H1 (cell line): Measurements from ENCODE around the gene LDLRAD4. TPM values are rescaled to one million over a fixed set of nuclear protein-coding genes. Genes with fewer than 3 reads are reported as not detected.

Experiments
- CTCF ChIA-PET: fragments of 300-600 bp; sonication (Branson Sonifier 250); formaldehyde crosslinking; loops from one replicate; lab custom pipeline; 2021; ENCODE audit not compliant: partially characterized antibody; lab: Charles Lee
- POLR2A ChIA-PET: fragments of 300-600 bp; sonication (Branson Sonifier 250); formaldehyde crosslinking; loops from one replicate; lab custom pipeline; 2021; ENCODE audit warnings: inconsistent platforms; ENCODE audit not compliant: partially characterized antibody; lab: Charles Lee
- DNase-seq, 2 experiments: peaks; one replicate each; pipeline versions ENCODE4 v3.0.0 to v3.0.0-alpha.2; 2010 to 2022; ENCODE audit warnings: low spot score in 2 of 2, low read depth in 1 of 2, mixed read lengths in 1 of 2
- FAIRE-seq: peaks from 2 replicates; lab custom pipeline; 2011; peaks lifted over from hg19 to GRCh38; lab: Jason Lieb, UNC
- H2AFZ ChIP-seq: 2 replicates; pipeline ENCODE4 v1.8.1; 2012; ENCODE audit warnings: low read length, inconsistent platforms
- H2AK5ac ChIP-seq: 2 replicates; pipeline ENCODE4 v1.6.1; 2013; ENCODE audit warnings: low read depth, low read length
- H2BK120ac ChIP-seq: replicated peaks from 2 replicates; pipeline ENCODE3; 2013; ENCODE audit warnings: low read depth, low read length, inconsistent platforms
- H2BK12ac ChIP-seq: 2 replicates; pipeline ENCODE4 v1.6.1; 2013; ENCODE audit warnings: low read depth, low read length
- H2BK15ac ChIP-seq: 2 replicates; pipeline ENCODE4 v1.6.1; 2013; ENCODE audit warnings: low read length
- H2BK20ac ChIP-seq: 2 replicates; pipeline ENCODE4 v1.6.1; 2013; ENCODE audit warnings: low read length
- H2BK5ac ChIP-seq: 2 replicates; pipeline ENCODE4 v1.6.1; 2013; ENCODE audit warnings: low read depth, low read length
- H3K14ac ChIP-seq: 2 replicates; pipeline ENCODE4 v1.6.1; 2013; ENCODE audit warnings: inconsistent platforms; ENCODE audit not compliant: insufficient read length
- H3K18ac ChIP-seq: 2 replicates; pipeline ENCODE4 v1.6.1; 2013; ENCODE audit warnings: low read length; ENCODE audit errors: extremely low read depth
- H3K23ac ChIP-seq: 2 replicates; pipeline ENCODE4 v1.6.1; 2013; ENCODE audit warnings: inconsistent platforms; ENCODE audit not compliant: insufficient read length
- H3K23me2 ChIP-seq: 2 replicates; pipeline ENCODE4 v1.6.1; 2013; ENCODE audit warnings: low read depth, low read length
- H3K27ac ChIP-seq: 2 replicates; pipeline ENCODE4 v1.6.1; 2011; ENCODE audit warnings: low read depth, low read length, inconsistent platforms
- H3K27me3 ChIP-seq, 4 experiments: replicated peaks in 1 of 4; 1 replicate in 1 of 4; 2 replicates in 3 of 4; pipeline versions ENCODE4 v1.6.1 to v1.8.1; 2011 to 2013; ENCODE audit warnings: low read length in 3 of 4, mild to moderate bottlenecking in 3 of 4, inconsistent platforms in 2 of 4, mixed read lengths in 2 of 4, moderate library complexity in 1 of 4; ENCODE audit not compliant: control insufficient read depth in 3 of 4, insufficient read depth in 3 of 4; ENCODE audit errors: extremely low read depth in 1 of 4
- H3K36me3 ChIP-seq, 4 experiments: 2 replicates each; pipeline versions ENCODE4 v1.6.1 to v1.8.1; 2011 to 2013; ENCODE audit warnings: mild to moderate bottlenecking in 4 of 4, low read length in 3 of 4, moderate library complexity in 2 of 4, control low read depth in 1 of 4, inconsistent platforms in 1 of 4; ENCODE audit not compliant: insufficient read depth in 4 of 4, control insufficient read depth in 2 of 4
- H3K4ac ChIP-seq: replicated peaks from 2 replicates; pipeline ENCODE3; 2013; ENCODE audit warnings: low read length, low read depth, mixed read lengths, inconsistent platforms; ENCODE audit not compliant: insufficient read length
- H3K4me1 ChIP-seq, 4 experiments: replicated peaks in 1 of 4; 1 replicate in 1 of 4; 2 replicates in 3 of 4; pipeline versions ENCODE4 v1.6.1 to v1.8.1; 2011 to 2013; ENCODE audit warnings: low read length in 3 of 4, inconsistent platforms in 2 of 4, mixed read lengths in 1 of 4; ENCODE audit not compliant: insufficient read depth in 4 of 4, control insufficient read depth in 3 of 4
- H3K4me2 ChIP-seq, 2 experiments: 2 replicates each; pipeline versions ENCODE4 v1.6.1 to v1.8.1; 2011 to 2013; ENCODE audit warnings: low read depth in 2 of 2, low read length in 2 of 2, control low read depth in 1 of 2, inconsistent platforms in 1 of 2, mild to moderate bottlenecking in 1 of 2; ENCODE audit not compliant: insufficient read depth in 1 of 2
- H3K4me3 ChIP-seq, 4 experiments: fragments of 200-600, 300-600 bp in 1 of 4; sonication (generic), shearing (Covaris generic), sonication (Bioruptor Twin) in 1 of 4; 2 replicates each; pipeline versions ENCODE4 v1.5.1 to v1.8.1; 2011 to 2016; ENCODE audit warnings: low read length in 4 of 4, low read depth in 3 of 4, control low read depth in 2 of 4, inconsistent platforms in 2 of 4, mild to moderate bottlenecking in 2 of 4, mixed read lengths in 1 of 4, moderate library complexity in 1 of 4; ENCODE audit not compliant: insufficient read depth in 2 of 4; ENCODE audit errors: extremely low read depth in 1 of 4
- H3K56ac ChIP-seq: replicated peaks from 2 replicates; pipeline ENCODE3; 2013; ENCODE audit warnings: low read depth, mild to moderate bottlenecking, mixed read lengths, low read length, inconsistent platforms; ENCODE audit not compliant: insufficient read length
- H3K79me1 ChIP-seq: 2 replicates; pipeline ENCODE4 v1.6.1; 2013; ENCODE audit warnings: low read depth, low read length, control low read depth
- H3K79me2 ChIP-seq, 2 experiments: 2 replicates each; pipeline versions ENCODE4 v1.6.1 to v1.8.1; 2012 to 2013; ENCODE audit warnings: low read length in 2 of 2, mild to moderate bottlenecking in 2 of 2, inconsistent platforms in 1 of 2; ENCODE audit not compliant: insufficient read depth in 2 of 2, control insufficient read depth in 1 of 2
- H3K9ac ChIP-seq, 4 experiments: replicated peaks in 1 of 4; 1 replicate in 1 of 4; 2 replicates in 3 of 4; pipeline versions ENCODE4 v1.6.1 to v1.8.1; 2011 to 2013; ENCODE audit warnings: low read depth in 3 of 4, low read length in 3 of 4, control low read depth in 2 of 4, mild to moderate bottlenecking in 2 of 4, moderate library complexity in 2 of 4, inconsistent platforms in 1 of 4; ENCODE audit errors: extremely low read depth in 1 of 4
- H3K9me3 ChIP-seq, 2 experiments: 2 replicates each; pipeline versions ENCODE4 v1.6.1 to v1.8.1; 2012 to 2013; ENCODE audit warnings: mild to moderate bottlenecking in 2 of 2, moderate library complexity in 2 of 2, control low read depth in 1 of 2, inconsistent platforms in 1 of 2, low read depth in 1 of 2, low read length in 1 of 2, mixed read lengths in 1 of 2; ENCODE audit not compliant: insufficient read depth in 2 of 2
- H4K20me1 ChIP-seq, 2 experiments: replicated peaks in 1 of 2; 2 replicates each; pipeline versions ENCODE3 to v1.8.1; 2011 to 2013; ENCODE audit warnings: inconsistent platforms in 2 of 2, low read length in 2 of 2, mild to moderate bottlenecking in 1 of 2; ENCODE audit not compliant: insufficient read depth in 2 of 2, control insufficient read depth in 1 of 2
- H4K5ac ChIP-seq: 2 replicates; pipeline ENCODE4 v1.6.1; 2013; ENCODE audit warnings: low read length, low read depth, mixed read lengths, inconsistent platforms; ENCODE audit not compliant: insufficient read length
- H4K8ac ChIP-seq: 2 replicates; pipeline ENCODE4 v1.8.0; 2013; ENCODE audit warnings: mild to moderate bottlenecking, moderate library complexity, low read length, inconsistent platforms; ENCODE audit not compliant: insufficient read depth; ENCODE audit errors: extremely low read depth
- H4K91ac ChIP-seq: replicated peaks from 2 replicates; pipeline ENCODE3; 2013; ENCODE audit warnings: low read length, mixed read lengths, inconsistent platforms; ENCODE audit not compliant: insufficient read length
- BCL11A ChIP-seq, 2 experiments: IDR thresholded peaks; one replicate each; pipeline ENCODE4 v1.6.1; 2011; ENCODE audit warnings: low read depth in 2 of 2, low read length in 2 of 2, mild to moderate bottlenecking in 2 of 2
- KDM1A ChIP-seq: fragments of 200-600, 300-600 bp; sonication (generic); IDR thresholded peaks from 2 replicates; pipeline ENCODE4 v1.7.1; 2016; ENCODE audit warnings: mild to moderate bottlenecking, low read length, borderline replicate concordance
- NANOG ChIP-seq: IDR thresholded peaks from 2 replicates; pipeline ENCODE4 v1.6.1; 2011; ENCODE audit warnings: low read length, low read depth, mild to moderate bottlenecking, inconsistent platforms; ENCODE audit not compliant: insufficient read depth, poor library complexity, severe bottlenecking
- RFX5 ChIP-seq: IDR thresholded peaks from 2 replicates; pipeline ENCODE4 v1.6.1; 2011; ENCODE audit warnings: low read depth, low read length, improper control_type of control experiment, borderline replicate concordance
- RNF2 ChIP-seq: fragments of 200-900, 300-1000 bp; sonication (generic); IDR thresholded peaks from 2 replicates; pipeline ENCODE4 v1.7.1; 2016; ENCODE audit warnings: borderline replicate concordance, low read depth, mild to moderate bottlenecking, antibody characterized with exemption, low read length; ENCODE audit not compliant: poor library complexity, severe bottlenecking; ENCODE audit errors: missing control alignments
- RXRA ChIP-seq: IDR thresholded peaks from 2 replicates; pipeline ENCODE4 v1.6.1; 2011; ENCODE audit warnings: low read depth, mild to moderate bottlenecking, low read length, moderate library complexity; ENCODE audit not compliant: insufficient read depth
- SP2 ChIP-seq: IDR thresholded peaks from 2 replicates; pipeline ENCODE4 v1.6.1; 2012; ENCODE audit warnings: mild to moderate bottlenecking, low read length, inconsistent platforms
- USF2 ChIP-seq: IDR thresholded peaks from 2 replicates; pipeline ENCODE4 v1.6.1; 2011; ENCODE audit warnings: low read length, improper control_type of control experiment
- WGBS, 2 experiments: shearing (Covaris generic) in 1 of 2; methylation state at CpG; one replicate each; pipeline versions ENCODE4 v1.1.6 to v1.1.7; 2013 to 2015; ENCODE audit warnings: low lambda C conversion rate in 2 of 2, mixed read lengths in 2 of 2, inconsistent platforms in 1 of 2, low coverage in 1 of 2, missing lambda C conversion rate in 1 of 2; ENCODE audit not compliant: insufficient replicate concordance in 2 of 2, insufficient coverage in 1 of 2, insufficient read length in 1 of 2; ENCODE audit errors: extremely low coverage in 1 of 2, missing lambda C conversion rate in 1 of 2; 5-methylcytosine and 5-hydroxymethylcytosine counted together
- polyA plus RNA-seq, 7 experiments: library from polyadenylated mRNA; depleted of rRNA in 3 of 7; stranded (reverse) in 5 of 7; unstranded in 2 of 7; fragments of >200 nt in 5 of 7; fragments of 200-250 nt in 2 of 7; gene quantifications; 1 replicate in 5 of 7; 2 replicates in 1 of 7; 4 replicates in 1 of 7; pipeline versions ENCODE4 v1.2.1 to v1.2.3, GENCODE V29; 2011 to 2013; ENCODE audit warnings: missing spikeins in 2 of 7, mixed read lengths in 2 of 7
- total RNA-seq: library from RNA; stranded (reverse); fragmentation: NEBNext Ultra II Directional; extraction: Animal tissue kit (Norgen Biotek cat#: 25700); gene quantifications from 2 replicates; pipeline ENCODE4 v1.2.1, GENCODE V29; 2021

Gene LDLRAD4
- total and polyA plus RNA-seq, 2 of the 8 experiments (the other 6 are each of a cell fraction or from before 2014, with no cell fraction given): 0.77 to 1.4 TPM

GRCh38 chr18:13587937-13588336 lies 369.4 kb downstream of the LDLRAD4 start:
- Histone ChIP-seq H3K4me1 (no peaks in the 10 kb centered on the region; a peak in 1 of 7 replicates), H3K79me2 (no peaks in the 10 kb centered on the region), H4K8ac (no peak overlapping the region), H3K23me2 (peaks cover 1% of the 10 kb centered on the region; the same call in 1 of the 2 replicates), H3K56ac (no peak overlapping the region), H2AK5ac (no peak overlapping the region), H2BK12ac (no peak overlapping the region), H3K36me3 (no peaks in the 10 kb centered on the region), H2BK15ac (no peak overlapping the region), H3K79me1 (no peaks in the 10 kb centered on the region), H4K5ac (no peak overlapping the region), H2BK120ac (no peak overlapping the region), H2AFZ (no peak overlapping the region), H3K23ac (no peak overlapping the region), H3K9ac (no peak overlapping the region), H3K9me3 (no peaks in the 10 kb centered on the region), H3K4ac (no peak overlapping the region), H2BK20ac (no peak overlapping the region), H3K4me2 (no peak overlapping the region), H3K4me3 (no peak overlapping the region), H3K14ac (no peak overlapping the region), H3K27ac (no peak overlapping the region), H2BK5ac (no peak overlapping the region)
- no peak for DNase-seq
- ChIA-PET POLR2A (no interaction called here), CTCF (no interaction called here)
- 94% methylated on average over 3 of the region's 3 CpGs; no CpG with 5 or more reads in 1 of the 2 experiments for WGBS, 2 experiments
- TF ChIP-seq RNF2 (no peak), RFX5 (no peak), BCL11A (IDR thresholded peaks at IDR 0.05; ENCODE audit: low read depth in 2 of 2, low read length in 2 of 2) (no peak), RXRA (no peak), USF2 (no peak), NANOG (no peak), SP2 (no peak), KDM1A (no peak)
- TF ChIP-seq, all 59 proteins: peak for 0
- Histone ChIP-seq H3K27me3 (no peaks in the 10 kb centered on the region), H4K91ac (no peak overlapping the region), H3K18ac (no peak overlapping the region), H4K20me1 (peaks cover 0 to 2% of the 10 kb centered on the region in 2 experiments)
- no peak for FAIRE-seq
